ENCODE results near the gene SOX13.

DNA sequence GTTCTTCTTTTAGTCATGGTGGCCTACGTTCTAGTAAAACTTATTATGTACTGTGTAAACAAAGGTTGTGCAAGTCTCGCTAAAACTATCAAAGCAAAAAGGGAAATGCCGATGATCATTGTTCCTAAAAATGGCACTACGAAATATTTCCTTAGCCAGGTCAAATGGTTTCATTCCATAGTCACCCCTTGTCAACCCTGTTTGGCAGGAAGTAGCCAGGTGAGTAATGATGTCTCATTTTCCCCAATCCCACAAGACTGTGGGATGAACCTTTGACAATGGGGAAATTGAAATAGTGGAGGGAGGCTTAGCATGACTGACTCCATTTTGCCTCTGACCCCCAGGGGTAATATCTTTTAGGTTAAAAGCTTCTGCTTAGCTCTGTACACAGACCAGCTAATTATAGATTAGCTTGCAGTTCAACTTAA lies 98.8 kb downstream of the SOX13 start:
- TF ChIP-seq, protein P1, sequence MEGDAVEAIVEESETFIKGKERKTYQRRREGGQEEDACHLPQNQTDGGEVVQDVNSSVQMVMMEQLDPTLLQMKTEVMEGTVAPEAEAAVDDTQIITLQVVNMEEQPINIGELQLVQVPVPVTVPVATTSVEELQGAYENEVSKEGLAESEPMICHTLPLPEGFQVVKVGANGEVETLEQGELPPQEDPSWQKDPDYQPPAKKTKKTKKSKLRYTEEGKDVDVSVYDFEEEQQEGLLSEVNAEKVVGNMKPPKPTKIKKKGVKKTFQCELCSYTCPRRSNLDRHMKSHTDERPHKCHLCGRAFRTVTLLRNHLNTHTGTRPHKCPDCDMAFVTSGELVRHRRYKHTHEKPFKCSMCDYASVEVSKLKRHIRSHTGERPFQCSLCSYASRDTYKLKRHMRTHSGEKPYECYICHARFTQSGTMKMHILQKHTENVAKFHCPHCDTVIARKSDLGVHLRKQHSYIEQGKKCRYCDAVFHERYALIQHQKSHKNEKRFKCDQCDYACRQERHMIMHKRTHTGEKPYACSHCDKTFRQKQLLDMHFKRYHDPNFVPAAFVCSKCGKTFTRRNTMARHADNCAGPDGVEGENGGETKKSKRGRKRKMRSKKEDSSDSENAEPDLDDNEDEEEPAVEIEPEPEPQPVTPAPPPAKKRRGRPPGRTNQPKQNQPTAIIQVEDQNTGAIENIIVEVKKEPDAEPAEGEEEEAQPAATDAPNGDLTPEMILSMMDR (IDR thresholded peaks at IDR 0.05) = no peak
- TF ChIP-seq EP300 (IDR thresholded peaks at IDR 0.05; ENCODE audit: low read depth) = no peak
- TF ChIP-seq POLR2AphosphoS5 (IDR thresholded peaks at IDR 0.05) = no peak
- TF ChIP-seq POLR2A (IDR thresholded peaks at IDR 0.05) = no peak

Data from transverse colon (tissue), 4 donors.